GM12892 (cell line): ENCODE measurements around the gene ARL6IP1.

ENCODE experiments used
- POLR2A ChIP-seq: IDR thresholded peaks from 2 replicates; pipeline ENCODE4 v1.6.1; 2011; ENCODE audit warnings: low read depth, low read length, control low read depth
- TAF1 ChIP-seq: IDR thresholded peaks from 2 replicates; pipeline ENCODE4 v1.6.1; 2011; ENCODE audit warnings: low read depth, mild to moderate bottlenecking, control low read depth, low read length, borderline replicate concordance

DNA sequence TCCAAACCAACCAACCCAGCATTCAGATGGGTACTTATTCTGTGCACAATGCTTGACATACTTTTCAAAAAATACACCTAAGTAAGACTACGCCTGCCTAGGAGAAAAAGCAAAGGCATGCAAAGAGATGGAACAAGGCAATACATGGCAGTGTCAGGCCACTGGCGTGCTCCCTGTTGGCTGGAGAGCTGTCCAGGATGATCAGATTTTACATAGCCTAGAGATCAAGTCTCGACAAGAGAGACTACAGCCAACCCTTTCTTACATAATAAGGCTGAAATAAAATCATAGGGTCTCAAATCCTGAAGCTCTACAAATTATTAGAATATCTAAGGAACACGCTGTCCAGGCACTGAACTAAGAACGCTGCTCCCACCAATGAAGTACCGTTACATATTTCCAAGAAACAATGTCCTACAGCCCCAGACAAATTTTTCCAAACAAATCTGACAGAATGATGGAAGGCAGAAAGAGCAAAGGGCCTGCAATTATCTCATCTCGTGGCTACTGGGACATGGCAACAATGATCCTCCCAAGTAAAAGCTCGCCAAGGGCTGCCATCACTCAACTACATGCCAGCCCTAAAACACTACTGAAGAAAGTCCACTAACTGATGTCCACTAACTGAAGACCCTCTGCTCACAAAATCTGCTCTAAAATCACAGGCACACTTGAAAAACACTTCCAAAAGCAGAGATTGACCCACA is 16.3 kb downstream of the ARL6IP1 start:
- TF ChIP-seq POLR2A: no peak
- TF ChIP-seq TAF1: no peak
